DND-41 (cell line): Measurements from ENCODE around the gene AMDHD1.

Source experiments
- ATAC-seq: fragments of 200-7000 bp; cut with Tn5 transposase; 3 replicates; pipeline ENCODE4 v1.9.1; 2021; ENCODE audit warnings: low read depth; ENCODE audit not compliant: insufficient read depth
- DNase-seq: peaks from one replicate; pipeline ENCODE4 v3.0.0-alpha.2; 2020
- H2AFZ ChIP-seq: 2 replicates; pipeline ENCODE4 v1.6.0; 2012; ENCODE audit warnings: low read depth, low read length
- H3K27ac ChIP-seq: 2 replicates; pipeline ENCODE4 v1.5.1; 2012; ENCODE audit warnings: low read length, inconsistent platforms
- H3K27me3 ChIP-seq: fragments of 200-600 bp; sonication (generic); 2 replicates; pipeline ENCODE4 v1.6.0; 2012; ENCODE audit warnings: low read length, mild to moderate bottlenecking, inconsistent platforms; ENCODE audit not compliant: insufficient read depth, poor library complexity
- H3K36me3 ChIP-seq: 2 replicates; pipeline ENCODE4 v1.5.1; 2012; ENCODE audit warnings: low read length, inconsistent platforms; ENCODE audit not compliant: insufficient read depth
- H3K4me1 ChIP-seq: 2 replicates; pipeline ENCODE4 v1.5.1; 2012; ENCODE audit warnings: mild to moderate bottlenecking, low read length; ENCODE audit not compliant: insufficient read depth
- H3K4me2 ChIP-seq: 2 replicates; pipeline ENCODE4 v1.6.0; 2012; ENCODE audit warnings: mild to moderate bottlenecking, moderate library complexity, low read length, inconsistent platforms; ENCODE audit not compliant: insufficient read depth
- H3K4me3 ChIP-seq, 2 experiments: fragments of 200-600 bp in 1 of 2; shearing (Covaris generic) in 1 of 2; 2 replicates each; pipeline ENCODE4 v1.5.1; 2012 to 2016; ENCODE audit warnings: inconsistent platforms in 2 of 2, low read length in 2 of 2, mild to moderate bottlenecking in 2 of 2, low read depth in 1 of 2, moderate library complexity in 1 of 2
- H3K79me2 ChIP-seq: 2 replicates; pipeline ENCODE4 v1.6.0; 2012; ENCODE audit warnings: low read length, inconsistent platforms; ENCODE audit not compliant: insufficient read depth
- H3K9ac ChIP-seq: 2 replicates; pipeline ENCODE4 v1.6.0; 2012; ENCODE audit warnings: low read depth, mild to moderate bottlenecking, inconsistent platforms, low read length, moderate library complexity
- H3K9me3 ChIP-seq: 2 replicates; pipeline ENCODE4 v1.5.1; 2012; ENCODE audit warnings: low read length, moderate library complexity, mild to moderate bottlenecking, inconsistent platforms; ENCODE audit not compliant: insufficient read depth, severe bottlenecking
- H4K20me1 ChIP-seq: 2 replicates; pipeline ENCODE4 v1.6.0; 2012; ENCODE audit warnings: low read length; ENCODE audit not compliant: insufficient read depth
- CTCF ChIP-seq: IDR thresholded peaks from 2 replicates; pipeline ENCODE4 v1.5.1; 2012; ENCODE audit warnings: borderline replicate concordance, low read length, moderate library complexity, mild to moderate bottlenecking; ENCODE audit not compliant: poor library complexity, severe bottlenecking; ENCODE audit errors: extremely low read depth
- EZH2 ChIP-seq: IDR thresholded peaks from 3 replicates; pipeline ENCODE4 v1.6.1; 2012; ENCODE audit warnings: borderline replicate concordance, low read depth, mild to moderate bottlenecking, moderate library complexity, low read length, inconsistent platforms; ENCODE audit not compliant: severe bottlenecking

AMDHD1 gene

GRCh38 chr12:95977764-95978305 is 34.7 kb downstream of the AMDHD1 start:
- Histone ChIP-seq H3K79me2 (no peaks in the 10 kb centered on the region), H3K4me3 (no peak overlapping the region), H3K27ac (no peak overlapping the region), H3K36me3 (no peaks in the 10 kb centered on the region), H3K27me3 (no peaks in the 10 kb centered on the region), H4K20me1 (no peaks in the 10 kb centered on the region), H3K4me1 (no peaks in the 10 kb centered on the region), H3K4me2 (no peak overlapping the region), H2AFZ (no peak overlapping the region), H3K9ac (no peak overlapping the region), H3K9me3 (no peaks in the 10 kb centered on the region)
- no peak for DNase-seq
- TF ChIP-seq EZH2 (no peak), CTCF (no peak)
- no peak for ATAC-seq

GRCh38 chr12:95978351-95978750 is 35.2 kb downstream of the AMDHD1 start:
- Histone ChIP-seq H3K27me3 (no peaks in the 10 kb centered on the region), H3K4me2 (no peak overlapping the region), H3K79me2 (no peaks in the 10 kb centered on the region), H4K20me1 (no peaks in the 10 kb centered on the region), H3K4me1 (no peaks in the 10 kb centered on the region), H3K4me3 (no peak overlapping the region), H3K36me3 (no peaks in the 10 kb centered on the region), H2AFZ (no peak overlapping the region), H3K9me3 (no peaks in the 10 kb centered on the region), H3K27ac (no peak overlapping the region), H3K9ac (no peak overlapping the region)
- DNase-seq (no peak), ATAC-seq (no peak)
- TF ChIP-seq EZH2 (no peak), CTCF (no peak)

GRCh38 chr12:95978774-95979173 is 35.6 kb downstream of the AMDHD1 start:
- no peaks in the 10 kb centered on the region for H4K20me1 ChIP-seq
- H3K27ac ChIP-seq: no peak overlapping the region
- H3K79me2 ChIP-seq: no peaks in the 10 kb centered on the region
- H3K36me3 ChIP-seq: no peaks in the 10 kb centered on the region
- H3K4me3 ChIP-seq: no peak overlapping the region
- no peak for ATAC-seq
- no peaks in the 10 kb centered on the region for H3K27me3 ChIP-seq
- no peak overlapping the region for H2AFZ ChIP-seq
- no peaks in the 10 kb centered on the region for H3K9me3 ChIP-seq
- no peak for DNase-seq
- no peak overlapping the region for H3K4me2 ChIP-seq
- no peaks in the 10 kb centered on the region for H3K4me1 ChIP-seq
- TF ChIP-seq EZH2 (no peak), CTCF (no peak)
- no peak overlapping the region for H3K9ac ChIP-seq

- H3K4me2 ChIP-seq: no peak overlapping the region
- no peak for DNase-seq
- H3K27me3 ChIP-seq: no peaks in the 10 kb centered on the region
- H4K20me1 ChIP-seq: no peaks in the 10 kb centered on the region
- H3K4me1 ChIP-seq: no peaks in the 10 kb centered on the region
- H3K9me3 ChIP-seq: no peaks in the 10 kb centered on the region
- no peak for ATAC-seq
- no peak overlapping the region for H3K4me3 ChIP-seq
- H3K36me3 ChIP-seq: no peaks in the 10 kb centered on the region
- H3K27ac ChIP-seq: no peak overlapping the region
- no peak overlapping the region for H2AFZ ChIP-seq
- no peaks in the 10 kb centered on the region for H3K79me2 ChIP-seq
- no peak overlapping the region for H3K9ac ChIP-seq
- TF ChIP-seq CTCF: no peak
- no peak for TF ChIP-seq EZH2
Measured at GRCh38 chr12:95980437-95980836, 37.3 kb downstream of the AMDHD1 start.
